K562 (cell line): ENCODE data around the gene CLDN7. TPM values are rescaled to one million over a fixed set of nuclear protein-coding genes. Genes with fewer than 3 reads are reported as not detected.

ENCODE experiments used
- ATF3 ChIP-seq, 2 experiments: fragments of 450-650 bp in 1 of 2; sonication (generic) in 1 of 2; formaldehyde crosslinking in 1 of 2; IDR thresholded peaks in 1 of 2; conservative IDR thresholded peaks in 1 of 2; 2 replicates each; pipeline versions ENCODE4 v1.6.1 to v1.8.1; 2016 to 2023; ENCODE audit warnings: mild to moderate bottlenecking in 2 of 2, moderate library complexity in 2 of 2, inconsistent platforms in 1 of 2, missing genetic modification reagents in 1 of 2
- CXXC5 ChIP-seq: fragments of 250-450 bp; sonication (Bioruptor Pico); IDR thresholded peaks from 2 replicates; pipeline ENCODE4 v1.8.0; 2022; ENCODE audit warnings: inconsistent platforms, mild to moderate bottlenecking, moderate library complexity
- FOXP4 ChIP-seq: sonication (generic); formaldehyde crosslinking; IDR thresholded peaks from 2 replicates; pipeline ENCODE4 v1.8.0; 2022; ENCODE audit warnings: mild to moderate bottlenecking, missing genetic modification reagents, borderline replicate concordance
- ID3 ChIP-seq, 2 experiments: fragments of 250-450 bp in 1 of 2; fragments of 450-650 bp in 1 of 2; sonication (Bioruptor Pico) in 1 of 2; IDR thresholded peaks; 2 replicates each; pipeline versions ENCODE4 v1.6.1 to v1.8.0; 2016 to 2021; ENCODE audit warnings: mild to moderate bottlenecking in 2 of 2, moderate library complexity in 2 of 2, missing compliant biosample characterization in 1 of 2, missing genetic modification characterization in 1 of 2
- JUNB ChIP-seq: fragments of 450-650 bp; formaldehyde crosslinking; conservative IDR thresholded peaks from 2 replicates; pipeline ENCODE4 v1.4.0; 2020; ENCODE audit warnings: mild to moderate bottlenecking
- MAZ ChIP-seq, 2 experiments: fragments of 450-650 bp in 1 of 2; sonication (generic) in 1 of 2; formaldehyde crosslinking; IDR thresholded peaks in 1 of 2; conservative IDR thresholded peaks in 1 of 2; 2 replicates each; pipeline versions ENCODE4 v1.4.0 to v1.5.0; 2020; ENCODE audit warnings: mild to moderate bottlenecking in 1 of 2, missing genetic modification reagents in 1 of 2
- NFIC ChIP-seq: fragments of 450-650 bp; IDR thresholded peaks from 2 replicates; pipeline ENCODE4 v1.6.1; 2017; ENCODE audit warnings: mild to moderate bottlenecking, inconsistent platforms
- SLC30A9 ChIP-seq: fragments of 250-450 bp; sonication (Bioruptor Pico); IDR thresholded peaks from 2 replicates; pipeline ENCODE4 v1.8.0; 2022; ENCODE audit warnings: mild to moderate bottlenecking, moderate library complexity
- SMARCE1 ChIP-seq: fragments of 450-650 bp; IDR thresholded peaks from 2 replicates; pipeline ENCODE4 v1.7.1; 2016; ENCODE audit warnings: mild to moderate bottlenecking
- SNRNP70 ChIP-seq: fragments of 200-400 bp; formaldehyde crosslinking; optimal IDR thresholded peaks from 2 replicates; pipeline ENCODE3; 2017; ENCODE audit warnings: low read depth, low read length
- SP2 ChIP-seq: IDR thresholded peaks from 2 replicates; pipeline ENCODE4 v1.6.1; 2011; ENCODE audit warnings: mild to moderate bottlenecking, low read depth, low read length, moderate library complexity; ENCODE audit not compliant: poor library complexity, severe bottlenecking; ENCODE audit errors: extremely low read depth
- ZBTB26 ChIP-seq: fragments of 450-650 bp; formaldehyde crosslinking; IDR thresholded peaks from 2 replicates; pipeline ENCODE4 v1.4.0; 2022; ENCODE audit warnings: missing genetic modification characterization
- ZNF134 ChIP-seq: fragments of 250-450 bp; sonication (Bioruptor Pico); conservative IDR thresholded peaks from 2 replicates; pipeline ENCODE4 v1.4.0; 2020
- ZNF140 ChIP-seq: fragments of 250-450 bp; sonication (Bioruptor Pico); IDR thresholded peaks from 2 replicates; pipeline ENCODE4 v1.8.0; 2021; ENCODE audit warnings: moderate library complexity, mild to moderate bottlenecking, inconsistent platforms
- ZNF512 ChIP-seq: IDR thresholded peaks from 2 replicates; pipeline ENCODE4 v1.6.1; 2016; ENCODE audit warnings: missing genetic modification characterization, missing compliant biosample characterization
- ZSCAN29 ChIP-seq: fragments of 450-650 bp; IDR thresholded peaks from 2 replicates; pipeline ENCODE4 v1.6.1; 2017
- polyA plus RNA-seq, 8 experiments: library from polyadenylated mRNA; depleted of rRNA in 4 of 8; stranded (reverse) in 5 of 8; unstranded in 3 of 8; fragments of >200 nt; fragmentation: Nextera tagmentation in 2 of 8; fragmentation: Illumina TruSeq in 1 of 8; extraction: Ambion mirVana in 2 of 8; extraction: Trizol in 1 of 8; gene quantifications; 2 replicates each; pipeline versions ENCODE4 v1.2.1 to v1.2.3, GENCODE V29; 2011 to 2014; ENCODE audit warnings: inconsistent platforms in 1 of 8, missing spikeins in 1 of 8
- total RNA-seq, 7 experiments: library from RNA; depleted of rRNA in 6 of 7; stranded (reverse); fragments of >200 nt in 6 of 7; fragmentation: Illumina TruSeq in 2 of 7; extraction: Trizol in 2 of 7; gene quantifications; 2 replicates each; pipeline versions ENCODE4 v1.2.1 to v1.2.3, GENCODE V29; 2011 to 2021; ENCODE audit warnings: low replicate concordance in 1 of 7

Gene CLDN7
- total and polyA plus RNA-seq, 9 of the 15 experiments (the other 6 are each of a cell fraction or from before 2014, with no cell fraction given), result 2.2 to 14.5 (median 7.6) TPM

- TF ChIP-seq FOXP4 (CRISPR knock-in tag), result no peak
- TF ChIP-seq SMARCE1, result no peak
- no peak for TF ChIP-seq ZNF512
- no peak for TF ChIP-seq SP2
- no peak for TF ChIP-seq SNRNP70
- no peak for TF ChIP-seq ATF3 (IDR thresholded peaks at IDR 0.05)
- TF ChIP-seq ATF3 (CRISPR knock-in tag; conservative IDR thresholded peaks at IDR 0.05), result no peak
- no peak for TF ChIP-seq ZBTB26 (CRISPR knock-in tag)
- TF ChIP-seq CXXC5 (CRISPR knock-in tag), result peak; percentile 71
- TF ChIP-seq ZSCAN29, result no peak
- 0 out of 2 replicates have a peak, but pooled peaks have one; percentile 15 for TF ChIP-seq NFIC
- TF ChIP-seq ZNF134 (CRISPR knock-in tag), result no peak
- TF ChIP-seq ZNF140 (CRISPR knock-in tag), result no peak
- no peak for TF ChIP-seq SLC30A9
- TF ChIP-seq JUNB (CRISPR knock-in tag), result no peak
- no peak for TF ChIP-seq ID3 (CRISPR knock-in tag; IDR thresholded peaks at IDR 0.05)
- TF ChIP-seq ID3 (tag; IDR thresholded peaks at IDR 0.05), result no peak
- peak; percentile 47 to 52; a peak in 2 of 4 replicates for TF ChIP-seq MAZ (CRISPR knock-in tag; conservative IDR thresholded peaks at IDR 0.05 in 1 of 2, IDR thresholded peaks at IDR 0.05 in 1 of 2)
These were observed 24.4 kb downstream of the CLDN7 start (continued) for GRCh38 chr17:7237761-7238419.
